MCF 10A (cell line): ENCODE data around the gene SLC34A1. TPM values are rescaled to one million over a fixed set of nuclear protein-coding genes. Genes with fewer than 3 reads are reported as not detected.

ENCODE experiments used
- BruUV-seq: library from RNA; stranded (reverse); fragments of 400-500 nt; replicated peaks from 2 replicates; lab custom pipeline; 2021; lab: Mats Ljungman, UMichigan
- CTCF ChIA-PET: fragments of 300-600 bp; sonication (Branson Sonifier 250); formaldehyde crosslinking; extraction: SDS; loops from one replicate; lab custom pipeline; 2021; ENCODE audit warnings: antibody characterized with exemption, inconsistent platforms; lab: Yijun Ruan, JAX
- POLR2A ChIA-PET: fragments of 300-600, 350-650 bp; sonication (Branson Sonifier 250); formaldehyde crosslinking; extraction: SDS; loops from one replicate; lab custom pipeline; 2020; ENCODE audit warnings: antibody characterized with exemption, inconsistent platforms; lab: Yijun Ruan, JAX
- DNase-seq: peaks from one replicate; pipeline ENCODE4 v3.0.0-alpha.2; 2018; ENCODE audit not compliant: unreplicated experiment
- H3K27ac Mint-ChIP-seq: one replicate; pipeline ENCODE4 v1.8.0; 2022; ENCODE audit warnings: mild to moderate bottlenecking, low read depth, mixed read lengths; ENCODE audit not compliant: unreplicated experiment
- H3K27me3 Mint-ChIP-seq: one replicate; pipeline ENCODE4 v1.8.0; 2022; ENCODE audit warnings: mixed read lengths; ENCODE audit not compliant: insufficient read depth, unreplicated experiment
- H3K36me3 Mint-ChIP-seq: one replicate; pipeline ENCODE4 v1.8.0; 2022; ENCODE audit warnings: mild to moderate bottlenecking, moderate library complexity, mixed read lengths; ENCODE audit not compliant: insufficient read depth, unreplicated experiment
- H3K4me1 Mint-ChIP-seq: one replicate; pipeline ENCODE4 v1.8.0; 2022; ENCODE audit warnings: mixed read lengths; ENCODE audit not compliant: insufficient read depth, unreplicated experiment
- H3K4me3 Mint-ChIP-seq: one replicate; pipeline ENCODE4 v1.8.0; 2022; ENCODE audit warnings: mild to moderate bottlenecking, moderate library complexity, mixed read lengths; ENCODE audit not compliant: unreplicated experiment
- H3K9me3 Mint-ChIP-seq: one replicate; pipeline ENCODE4 v1.8.0; 2022; ENCODE audit warnings: mixed read lengths; ENCODE audit not compliant: unreplicated experiment
- intact Hi-C: fragments of 100-400 bp; cut with micrococcal nuclease; formaldehyde crosslinking; loops from 2 replicates; pipeline ENCODE4 v1.14.1; 2022
- total RNA-seq: library from RNA; stranded (reverse); gene quantifications from 2 replicates; pipeline ENCODE4 v1.2.3, GENCODE V29; 2022
- TF ChIP-seq, protein P1 (sequence below): fragments of 200-600 bp; IDR thresholded peaks from one replicate; pipeline ENCODE4 v1.8.0; 2022; ENCODE audit warnings: antibody characterized with exemption, mild to moderate bottlenecking; ENCODE audit not compliant: unreplicated experiment

The SLC34A1 gene
- total RNA-seq, 1 experiment from 2014 or later, result not detected

DNA sequence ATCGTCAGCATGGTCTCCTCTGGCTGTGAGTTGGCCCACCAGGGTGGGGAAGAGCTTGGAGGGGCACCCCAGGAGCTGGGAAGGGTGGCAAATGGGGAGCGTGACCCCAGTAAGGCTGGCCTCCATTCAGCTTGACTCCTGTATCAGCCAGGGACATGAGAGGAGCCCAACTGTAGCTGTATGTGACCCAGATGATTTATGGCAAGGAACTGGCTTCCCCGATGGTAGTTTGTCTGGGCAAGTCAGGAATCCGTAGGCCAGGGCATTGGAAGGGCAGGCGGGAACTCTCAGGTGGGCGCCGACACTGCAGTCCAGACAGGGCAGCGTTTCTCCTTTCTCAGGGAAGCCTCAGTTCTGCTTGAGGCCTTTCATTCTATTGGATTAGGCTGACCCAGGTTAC is 2.3 kb downstream of the SLC34A1 start:
- Mint-ChIP-seq H3K27ac (no peak overlapping the region), H3K4me1 (peaks cover 33% of the 10 kb centered on the region), H3K36me3 (no peaks in the 10 kb centered on the region), H3K27me3 (peaks cover 18% of the 10 kb centered on the region), H3K4me3 (no peak overlapping the region), H3K9me3 (no peaks in the 10 kb centered on the region)
- TF ChIP-seq, protein P1, sequence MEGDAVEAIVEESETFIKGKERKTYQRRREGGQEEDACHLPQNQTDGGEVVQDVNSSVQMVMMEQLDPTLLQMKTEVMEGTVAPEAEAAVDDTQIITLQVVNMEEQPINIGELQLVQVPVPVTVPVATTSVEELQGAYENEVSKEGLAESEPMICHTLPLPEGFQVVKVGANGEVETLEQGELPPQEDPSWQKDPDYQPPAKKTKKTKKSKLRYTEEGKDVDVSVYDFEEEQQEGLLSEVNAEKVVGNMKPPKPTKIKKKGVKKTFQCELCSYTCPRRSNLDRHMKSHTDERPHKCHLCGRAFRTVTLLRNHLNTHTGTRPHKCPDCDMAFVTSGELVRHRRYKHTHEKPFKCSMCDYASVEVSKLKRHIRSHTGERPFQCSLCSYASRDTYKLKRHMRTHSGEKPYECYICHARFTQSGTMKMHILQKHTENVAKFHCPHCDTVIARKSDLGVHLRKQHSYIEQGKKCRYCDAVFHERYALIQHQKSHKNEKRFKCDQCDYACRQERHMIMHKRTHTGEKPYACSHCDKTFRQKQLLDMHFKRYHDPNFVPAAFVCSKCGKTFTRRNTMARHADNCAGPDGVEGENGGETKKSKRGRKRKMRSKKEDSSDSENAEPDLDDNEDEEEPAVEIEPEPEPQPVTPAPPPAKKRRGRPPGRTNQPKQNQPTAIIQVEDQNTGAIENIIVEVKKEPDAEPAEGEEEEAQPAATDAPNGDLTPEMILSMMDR, result no peak
- no peak for DNase-seq
- CTCF ChIA-PET, result interaction anchor here (0.5 to 7.1 kb wide), 8 partner anchors 12 to 786 kb away, joined by 3 to 107 read pairs (median 4); no protein-coding TSS in a partner anchor
- POLR2A ChIA-PET, result interaction anchor here (1.3 to 5.7 kb wide), 2 partner anchors 16 to 17 kb away, joined by 5 to 137 read pairs; no protein-coding TSS in a partner anchor
- intact Hi-C loops, result no loop called here
- BruUV-seq, result no TSS peak

DNA sequence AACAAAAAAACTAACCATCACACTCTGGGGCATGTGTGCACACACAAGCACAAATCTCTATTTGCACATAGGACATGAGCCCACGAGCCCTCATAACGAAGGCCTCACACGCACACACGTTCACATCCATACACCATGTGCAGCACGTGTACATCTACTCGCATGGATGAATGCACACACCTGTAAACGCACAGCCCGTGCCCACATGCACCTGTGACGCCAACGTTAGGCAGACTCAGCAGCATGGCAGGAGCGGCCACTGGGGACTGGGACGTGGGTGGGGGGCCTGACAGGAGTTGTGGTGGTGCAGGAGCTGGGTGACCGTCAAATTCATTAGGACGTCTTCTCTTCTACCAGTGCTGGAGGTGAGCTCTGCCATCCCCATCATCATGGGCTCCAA is 3.2 kb downstream of the SLC34A1 start:
- ChIA-PET POLR2A (interaction anchor here (1.3 to 5.7 kb wide), 4 partner anchors 16 to 62 kb away, joined by 5 to 137 read pairs (median 50); no protein-coding TSS in a partner anchor), CTCF (interaction anchor here (0.5 to 7.1 kb wide), 4 partner anchors 16 to 66 kb away, joined by 3 to 209 read pairs (median 63); partner anchors contain the start of gene PRR7)
- H3K4me3 Mint-ChIP-seq, result no peak overlapping the region
- intact Hi-C loops, result no loop called here
- H3K27me3 Mint-ChIP-seq, result peaks cover 18% of the 10 kb centered on the region
- no peak for DNase-seq
- TF ChIP-seq, protein P1, result no peak
- H3K4me1 Mint-ChIP-seq, result peaks cover 33% of the 10 kb centered on the region
- BruUV-seq, result no TSS peak
- H3K36me3 Mint-ChIP-seq, result no peaks in the 10 kb centered on the region
- no peak overlapping the region for H3K27ac Mint-ChIP-seq
- H3K9me3 Mint-ChIP-seq, result no peaks in the 10 kb centered on the region

DNA sequence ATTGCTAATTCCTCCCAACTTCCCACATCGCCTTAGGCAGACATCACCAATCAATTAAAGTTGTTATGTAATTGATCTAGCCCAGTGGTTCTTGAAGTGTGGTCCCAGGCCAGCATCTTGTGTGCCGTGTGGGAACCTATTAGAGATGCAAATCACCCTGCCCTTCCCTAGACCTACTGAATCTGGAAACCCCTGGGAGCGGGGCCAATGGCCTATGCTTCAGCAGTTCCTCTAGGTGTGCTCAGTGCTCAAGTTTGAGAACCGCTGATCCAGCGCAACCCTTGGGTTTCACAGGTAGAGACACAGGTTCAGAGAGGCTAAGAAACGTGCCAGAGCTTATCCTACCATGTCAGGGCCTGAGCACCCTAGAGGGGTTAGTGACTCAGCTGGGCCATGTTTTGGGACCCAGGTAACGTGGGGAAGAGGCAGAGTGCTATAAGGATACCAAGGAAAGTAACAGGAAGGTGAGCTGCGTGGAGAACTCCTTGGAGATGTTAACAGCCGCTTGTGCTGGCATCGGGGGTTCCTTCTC is 4.4 kb downstream of the SLC34A1 start:
- no peaks in the 10 kb centered on the region for H3K9me3 Mint-ChIP-seq

More for the DNA sequence above, 4.4 kb downstream of the SLC34A1 start:
- DNase-seq, result peak; percentile 71
- H3K4me3 Mint-ChIP-seq, result no peak overlapping the region
- intact Hi-C loops, result no loop called here
- ChIA-PET CTCF (interaction anchor here (0.6 to 7.8 kb wide), 20 partner anchors 10 to 816 kb away, joined by 3 to 263 read pairs (median 7); partner anchors contain the start of genes LMAN2, PDLIM7, PFN3 and PRR7), POLR2A (interaction anchor here (0.5 to 5.7 kb wide), 20 partner anchors 10 to 394 kb away, joined by 3 to 137 read pairs (median 6); partner anchors contain the start of genes GRK6, LMAN2, PDLIM7 and RGS14)
- H3K4me1 Mint-ChIP-seq, result peaks cover 33% of the 10 kb centered on the region
- H3K27me3 Mint-ChIP-seq, result peaks cover 8% of the 10 kb centered on the region
- TF ChIP-seq, protein P1, result no peak
- no peak overlapping the region for H3K27ac Mint-ChIP-seq
- no peaks in the 10 kb centered on the region for H3K36me3 Mint-ChIP-seq
- no TSS peak for BruUV-seq
